GM19240 (cell line): ENCODE results near the gene ANO10.

Source experiments
- DNase-seq: peaks from one replicate; pipeline ENCODE4 v3.0.0; 2011; ENCODE audit warnings: low spot score; ENCODE audit not compliant: insufficient read length

Gene ANO10

GRCh38 chr3:43319794-43320193 lies 302.0 kb downstream of the ANO10 start:
- DNase-seq: no peak

DNA sequence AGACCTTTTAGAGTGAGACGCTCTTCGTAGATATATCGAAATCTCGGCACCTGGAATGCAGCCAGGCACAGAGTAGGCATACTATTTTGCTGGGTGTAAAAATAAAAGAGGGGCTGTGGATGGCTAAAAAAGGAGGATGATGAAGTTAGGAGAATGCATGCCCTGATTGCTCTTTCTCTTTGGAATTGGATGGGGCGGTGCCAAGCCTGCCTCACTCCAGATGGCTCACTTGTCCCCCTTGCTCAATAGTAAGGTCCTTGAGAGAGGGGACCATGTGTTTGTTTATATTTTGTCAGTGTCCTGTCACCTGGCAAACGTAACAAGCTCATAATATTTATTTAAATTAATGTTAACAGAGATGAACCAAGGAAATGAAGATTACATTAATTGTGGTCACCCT lies 302.4 kb downstream of the ANO10 start:
- no peak for DNase-seq

DNA sequence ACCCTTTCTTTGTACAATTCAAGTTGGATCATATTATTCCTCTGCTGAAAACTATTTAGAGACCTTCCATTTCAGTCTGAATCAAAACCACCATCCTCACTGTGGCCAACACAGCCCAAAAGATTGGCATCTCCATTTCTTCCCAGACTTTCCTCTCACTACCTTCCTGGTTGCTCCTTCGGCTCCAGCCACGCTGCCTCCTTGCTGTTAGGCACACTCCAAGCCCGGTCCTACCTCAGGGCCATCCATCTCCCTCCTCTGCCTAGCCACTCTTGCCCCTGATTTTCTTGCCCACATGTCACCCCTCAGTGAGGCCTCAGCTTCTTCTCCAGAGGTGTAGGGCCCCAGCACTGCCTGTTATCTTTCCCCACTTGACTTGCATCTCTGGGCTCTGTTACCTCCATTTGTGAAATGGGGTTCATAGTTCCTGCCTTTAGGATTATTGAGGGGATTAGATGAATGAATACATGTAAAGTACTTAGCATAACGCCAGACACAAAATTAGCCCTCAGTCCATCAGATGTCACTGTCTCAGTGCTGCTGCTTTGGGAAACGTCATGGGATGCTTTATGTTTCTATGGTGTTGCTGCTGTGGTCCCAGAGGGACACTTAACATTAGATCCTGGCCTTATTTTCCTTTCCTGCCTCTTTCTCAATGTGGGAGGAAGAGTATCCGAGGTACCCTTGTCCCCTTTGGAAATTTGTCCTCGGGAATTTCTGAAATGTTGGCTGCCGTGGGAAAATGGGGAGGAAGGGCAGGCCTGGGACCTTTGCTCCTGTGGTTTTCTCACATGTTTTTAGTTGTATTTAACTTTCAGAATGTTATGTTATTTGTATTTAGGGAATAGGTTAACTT lies 304.1 kb downstream of the ANO10 start:
- no peak for DNase-seq

GRCh38 chr3:43316783-43317460 lies 304.9 kb downstream of the ANO10 start:
- no peak for DNase-seq
